NCI-H524 treated with DMSO at 0.1 percent for 48 hours (cell line): ENCODE measurements around the gene KSR1.
"Not testable (repeated sequence)": the region's sequence is repeated elsewhere in the genome, so short reads cannot be mapped to it uniquely, and the experiment has no call there.

Experiments used
- DNase-seq: peaks from one replicate; lab custom pipeline; 2025; lab: John Stamatoyannopoulos, UW

Gene KSR1

GRCh38 chr17:27635275-27635823 is 179.1 kb downstream of the KSR1 start:
- no peak for DNase-seq

GRCh38 chr17:27636005-27636520 is 179.8 kb downstream of the KSR1 start:
- DNase-seq = not testable (repeated sequence)

- not testable (repeated sequence) for DNase-seq
Observed at GRCh38 chr17:27637818-27638217, 181.6 kb downstream of the KSR1 start.

GRCh38 chr17:27638415-27638914 is 182.2 kb downstream of the KSR1 start:
- not testable (repeated sequence) for DNase-seq

- DNase-seq = no peak
Observed at GRCh38 chr17:27640790-27641189, 184.5 kb downstream of the KSR1 start.

- no peak for DNase-seq
Observed at GRCh38 chr17:27644586-27644985, 188.3 kb downstream of the KSR1 start.

GRCh38 chr17:27645621-27646020 is 189.4 kb downstream of the KSR1 start:
- DNase-seq = not testable (repeated sequence)

GRCh38 chr17:27646232-27646631 is 190.0 kb downstream of the KSR1 start:
- no peak for DNase-seq

GRCh38 chr17:27647765-27648164 is 191.5 kb downstream of the KSR1 start:
- no peak for DNase-seq

- DNase-seq = not testable (repeated sequence)
Observed at GRCh38 chr17:27649111-27649571, 192.9 kb downstream of the KSR1 start.

GRCh38 chr17:27649929-27650328 is 193.7 kb downstream of the KSR1 start:
- no peak for DNase-seq

GRCh38 chr17:27650836-27651235 is 194.6 kb downstream of the KSR1 start:
- no peak for DNase-seq

- DNase-seq = peak; percentile 49
Observed at GRCh38 chr17:27651411-27652345, 195.4 kb downstream of the KSR1 start.

GRCh38 chr17:27653449-27653971 is 197.3 kb downstream of the KSR1 start:
- not testable (repeated sequence) for DNase-seq

- DNase-seq = no peak
Observed at GRCh38 chr17:27654136-27654535, 197.9 kb downstream of the KSR1 start.

- DNase-seq = peak; percentile 65
Observed at GRCh38 chr17:27654654-27655524, 198.6 kb downstream of the KSR1 start.

- not testable (repeated sequence) for DNase-seq
Observed at GRCh38 chr17:27655525-27656111, 199.4 kb downstream of the KSR1 start.

- not testable (repeated sequence) for DNase-seq
Observed at GRCh38 chr17:27656620-27657019, 200.4 kb downstream of the KSR1 start.

GRCh38 chr17:27657620-27658019 is 201.4 kb downstream of the KSR1 start:
- DNase-seq = no peak

- no peak for DNase-seq
Observed at GRCh38 chr17:27659683-27660082, 203.4 kb downstream of the KSR1 start.

GRCh38 chr17:27660436-27660835 is 204.2 kb downstream of the KSR1 start:
- DNase-seq = no peak
